ENCODE data around the gene APCDD1. TPM values are rescaled to one million over a fixed set of nuclear protein-coding genes. Genes with fewer than 3 reads are reported as not detected.
A peak's percentile ranks its signal among the peaks of the same experiment; 100 is the strongest.

The APCDD1 gene
- total RNA-seq, 2 donors from 2014 or later, result 53.3 to 73.2 TPM

DNA sequence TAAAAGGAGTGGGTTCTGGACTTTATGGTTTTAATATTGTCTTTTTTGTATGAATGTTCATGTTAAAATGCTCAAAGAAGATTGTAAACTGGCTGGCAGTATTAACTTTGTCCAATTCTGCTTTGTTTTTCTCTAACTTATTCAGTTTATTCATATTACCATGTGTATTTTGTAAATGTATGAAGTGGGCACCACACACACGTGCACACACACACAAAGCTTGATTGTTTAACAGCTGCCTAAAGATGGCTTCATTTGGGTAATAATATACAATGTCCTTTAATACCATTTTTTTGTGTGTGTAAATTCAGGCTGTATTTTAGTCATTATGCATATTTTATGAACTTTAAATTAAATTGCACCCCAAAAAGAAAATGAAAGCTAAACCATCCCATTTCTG is 11.4 kb upstream of the APCDD1 start:
- H3K4me1 ChIP-seq, result no peaks in the 10 kb centered on the region
- H3K9me3 ChIP-seq, result no peaks in the 10 kb centered on the region
- H3K4me3 ChIP-seq, result no peak overlapping the region
- DNase-seq (ENCODE audit: low spot score), result no peak
- H3K36me3 ChIP-seq, result no peaks in the 10 kb centered on the region
- H3K27me3 ChIP-seq, result no peaks in the 10 kb centered on the region
- H3K27ac ChIP-seq, result no peak overlapping the region
- no peak for TF ChIP-seq CTCF (IDR thresholded peaks at IDR 0.05)

DNA sequence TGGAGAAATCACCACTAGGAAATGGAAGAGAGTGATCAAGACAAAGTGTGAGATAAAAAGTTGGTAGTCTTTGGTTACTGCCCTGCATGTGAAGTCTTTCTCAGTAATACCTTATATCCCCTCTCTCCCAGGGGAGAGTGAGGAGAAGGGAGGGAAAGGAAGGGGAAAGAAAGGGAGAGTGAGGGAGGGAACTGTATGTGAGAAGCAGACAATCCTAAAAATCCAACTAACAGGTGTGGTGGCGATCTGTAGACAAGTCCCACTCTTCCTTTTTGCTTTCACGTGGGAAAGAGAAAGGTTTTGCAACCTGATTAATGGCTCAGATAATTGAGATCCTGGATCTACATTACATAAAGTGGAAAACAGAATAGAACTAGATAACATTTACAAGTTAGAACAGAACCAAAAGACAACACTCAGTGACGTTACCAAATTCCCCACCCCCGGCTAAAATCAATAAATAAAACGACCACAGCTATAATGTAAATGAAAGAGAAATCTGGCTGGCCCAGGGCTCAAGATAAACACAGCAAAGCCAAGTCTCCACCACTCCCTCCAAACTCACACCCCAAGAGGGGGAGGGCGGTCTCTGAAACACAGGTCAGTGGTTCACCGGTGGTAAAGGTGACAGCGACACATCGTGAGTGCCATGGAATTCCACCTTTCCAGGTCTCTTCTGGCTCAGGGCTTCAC is 10.0 kb upstream of the APCDD1 start:
- no peaks in the 10 kb centered on the region for H3K9me3 ChIP-seq
- no peaks in the 10 kb centered on the region for H3K27me3 ChIP-seq
- no peak overlapping the region for H3K4me3 ChIP-seq
- no peak overlapping the region for H3K27ac ChIP-seq
- H3K36me3 ChIP-seq, result no peaks in the 10 kb centered on the region
- TF ChIP-seq CTCF (IDR thresholded peaks at IDR 0.05), result no peak
- DNase-seq (ENCODE audit: low spot score), result no peak
- H3K4me1 ChIP-seq, result no peaks in the 10 kb centered on the region

DNA sequence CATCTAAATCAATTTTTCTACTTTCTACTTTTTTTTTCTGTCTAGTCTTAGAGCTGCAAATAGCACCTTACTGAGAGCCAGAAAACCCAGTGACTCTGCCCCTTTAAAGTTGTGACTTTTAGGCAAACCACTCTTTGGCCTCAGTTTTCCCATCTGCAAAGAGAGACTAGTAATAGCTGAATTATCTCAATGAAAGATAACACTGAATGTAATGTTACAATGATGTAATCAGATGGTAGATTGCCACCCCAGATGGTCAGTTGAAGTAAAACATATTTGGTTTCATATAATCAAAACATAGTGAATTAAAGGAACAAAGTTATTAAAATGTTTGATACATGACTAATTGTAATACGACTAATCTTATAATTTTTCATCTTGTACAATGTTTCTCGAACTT is 5.0 kb upstream of the APCDD1 start:
- Histone ChIP-seq H3K27ac (no peak overlapping the region), H3K4me1 (peaks cover 0 to 18% of the 10 kb centered on the region in 2 donors), H3K36me3 (no peaks in the 10 kb centered on the region), H3K27me3 (no peaks in the 10 kb centered on the region), H3K4me3 (no peak overlapping the region), H3K9me3 (no peaks in the 10 kb centered on the region)
- no peak for DNase-seq (ENCODE audit: low spot score)
- no peak for TF ChIP-seq CTCF (IDR thresholded peaks at IDR 0.05)

DNA sequence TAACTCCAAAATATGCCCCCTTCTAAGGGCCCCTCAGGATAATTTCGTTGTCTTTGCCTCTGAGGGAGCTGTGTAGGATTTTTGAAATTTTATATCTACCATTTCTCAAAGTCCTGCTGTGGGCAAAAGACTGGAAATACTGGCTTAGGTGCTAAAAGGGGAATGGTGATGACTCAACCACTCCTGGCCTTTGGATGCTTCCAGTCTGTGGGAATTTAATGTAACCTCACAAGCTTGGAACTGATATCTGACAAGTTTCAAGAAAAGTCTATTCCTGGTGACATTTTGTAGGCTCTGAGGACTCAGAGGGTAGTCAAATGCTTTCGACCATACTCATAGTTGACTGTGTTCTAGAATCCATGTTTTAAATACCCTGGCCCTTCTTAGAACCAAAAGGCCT is 3.4 kb upstream of the APCDD1 start:
- H3K27ac ChIP-seq, result peak overlapping the region in 1 of 2 donors; percentile 21
- DNase-seq (ENCODE audit: low spot score), result no peak
- no peaks in the 10 kb centered on the region for H3K36me3 ChIP-seq
- no peak for TF ChIP-seq CTCF (IDR thresholded peaks at IDR 0.05)
- no peaks in the 10 kb centered on the region for H3K27me3 ChIP-seq
- H3K4me1 ChIP-seq, result peaks cover 0 to 18% of the 10 kb centered on the region in 2 donors
- no peaks in the 10 kb centered on the region for H3K9me3 ChIP-seq
- H3K4me3 ChIP-seq, result no peak overlapping the region

DNA sequence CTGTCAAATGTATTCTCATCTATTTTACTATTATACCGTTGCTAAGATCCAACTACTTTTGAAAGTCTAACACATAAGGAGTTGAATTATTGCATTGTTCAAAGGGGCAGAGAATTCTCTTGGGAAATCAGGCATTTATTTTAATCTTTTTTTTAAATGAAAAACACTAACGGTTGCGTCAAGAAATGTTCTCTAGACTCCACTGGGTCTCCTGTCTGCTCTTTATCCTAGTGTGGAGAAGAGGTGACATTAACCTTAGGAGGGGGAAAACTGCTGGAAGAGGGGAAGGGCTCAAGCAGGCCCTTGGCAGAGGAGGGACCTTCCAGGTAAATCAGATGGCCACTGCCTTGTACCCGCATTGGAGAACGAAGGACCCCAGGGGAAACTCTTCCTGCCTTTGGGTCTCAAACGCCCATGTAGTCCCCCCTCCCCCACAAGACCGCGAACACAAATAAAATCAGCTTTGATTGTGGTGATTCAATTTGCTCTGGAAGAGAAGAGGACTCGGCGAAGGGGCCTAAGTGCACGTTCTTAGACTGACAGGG is 1.1 kb upstream of the APCDD1 start:
- Histone ChIP-seq H3K36me3 (no peaks in the 10 kb centered on the region), H3K9me3 (no peaks in the 10 kb centered on the region), H3K4me3 (no peak overlapping the region), H3K27ac (peak overlapping the region; percentile 75 to 85), H3K4me1 (peaks cover 0 to 18% of the 10 kb centered on the region in 2 donors), H3K27me3 (no peaks in the 10 kb centered on the region)
- no peak for TF ChIP-seq CTCF (IDR thresholded peaks at IDR 0.05)
- peak; percentile 63 for DNase-seq (ENCODE audit: low spot score)
